Measurements from ENCODE around the gene KRTAP10-1. TPM values are rescaled to one million over a fixed set of nuclear protein-coding genes. Genes with fewer than 3 reads are reported as not detected.
A peak's percentile ranks its signal among the peaks of the same experiment; 100 is the strongest.
"Not testable (repeated sequence)": the region's sequence is repeated elsewhere in the genome, so short reads cannot be mapped to it uniquely, and the experiment has no call there.

The KRTAP10-1 gene
- total and polyA plus RNA-seq, 5 donors from 2014 or later = not detected

- not testable (repeated sequence) for DNase-seq; ATAC-seq (ENCODE audit: low read depth in 2 of 2); H3K27me3 ChIP-seq (ENCODE audit: control insufficient read depth, insufficient read depth, low read length); H3K4me1 ChIP-seq (ENCODE audit: control insufficient read depth, insufficient read depth, low read length, poor library complexity, severe bottlenecking); H3K4me3 ChIP-seq (ENCODE audit: low read depth, low read length); H3K36me3 ChIP-seq (ENCODE audit: control insufficient read depth, insufficient read depth, low read length); H3K36me3 Mint-ChIP-seq; H3K27ac ChIP-seq (ENCODE audit: insufficient read depth, low read length, poor library complexity, severe bottlenecking)
- Mint-ChIP-seq H3K9me3 (peaks cover 0 to 42% (median 10%) of the 10 kb centered on the region in 7 donors), H3K4me1 (peaks cover 9 to 14% (median 11%) of the 10 kb centered on the region in 4 donors), H3K27ac (peak within 1 kb of the TSS in 1 of 3 donors; percentile 58), H3K4me3 (peak within 1 kb of the TSS in 1 of 4 donors; percentile 65), H3K27me3 (peaks cover 26% of the 10 kb centered on the region)
- peaks cover 21 to 26% of the 10 kb centered on the region in 2 experiments for H3K9me3 ChIP-seq (ENCODE audit: control insufficient read depth in 2 of 2, low read length in 2 of 2)
Measured at GRCh38 chr21:44580231-44580821, 40.3 kb upstream of the KRTAP10-1 start, which contains the start of gene KRTAP10-5. Gene KRTAP10-5 (minus strand): TSS chr21:44580604. CDS start chr21:44580578, 26 bp downstream.

GRCh38 chr21:44579833-44580144, 39.8 kb upstream of the KRTAP10-1 start:
- Histone ChIP-seq H3K4me3 (ENCODE audit: low read depth, low read length) (no peak overlapping the region), H3K36me3 (ENCODE audit: control insufficient read depth, insufficient read depth, low read length) (no peaks in the 10 kb centered on the region), H3K27ac (ENCODE audit: insufficient read depth, low read length, poor library complexity, severe bottlenecking) (no peak overlapping the region), H3K9me3 (ENCODE audit: control insufficient read depth in 2 of 2, low read length in 2 of 2) (peaks cover 21 to 26% of the 10 kb centered on the region in 2 experiments), H3K4me1 (ENCODE audit: control insufficient read depth, insufficient read depth, low read length, poor library complexity, severe bottlenecking) (peaks cover 2% of the 10 kb centered on the region), H3K27me3 (ENCODE audit: control insufficient read depth, insufficient read depth, low read length) (no peaks in the 10 kb centered on the region)
- ATAC-seq (ENCODE audit: low read depth in 2 of 2) = no peak
- H3K27ac Mint-ChIP-seq = peak overlapping the region in 1 of 3 donors; percentile 58
- H3K9me3 Mint-ChIP-seq = peaks cover 0 to 41% (median 10%) of the 10 kb centered on the region in 7 donors
- DNase-seq = no peak
- H3K4me1 Mint-ChIP-seq = peaks cover 9 to 17% (median 11%) of the 10 kb centered on the region in 4 donors
- peaks cover 32% of the 10 kb centered on the region for H3K27me3 Mint-ChIP-seq
- H3K36me3 Mint-ChIP-seq = peaks cover 6% of the 10 kb centered on the region
- H3K4me3 Mint-ChIP-seq = peak overlapping the region in 1 of 4 donors; percentile 65

DNA sequence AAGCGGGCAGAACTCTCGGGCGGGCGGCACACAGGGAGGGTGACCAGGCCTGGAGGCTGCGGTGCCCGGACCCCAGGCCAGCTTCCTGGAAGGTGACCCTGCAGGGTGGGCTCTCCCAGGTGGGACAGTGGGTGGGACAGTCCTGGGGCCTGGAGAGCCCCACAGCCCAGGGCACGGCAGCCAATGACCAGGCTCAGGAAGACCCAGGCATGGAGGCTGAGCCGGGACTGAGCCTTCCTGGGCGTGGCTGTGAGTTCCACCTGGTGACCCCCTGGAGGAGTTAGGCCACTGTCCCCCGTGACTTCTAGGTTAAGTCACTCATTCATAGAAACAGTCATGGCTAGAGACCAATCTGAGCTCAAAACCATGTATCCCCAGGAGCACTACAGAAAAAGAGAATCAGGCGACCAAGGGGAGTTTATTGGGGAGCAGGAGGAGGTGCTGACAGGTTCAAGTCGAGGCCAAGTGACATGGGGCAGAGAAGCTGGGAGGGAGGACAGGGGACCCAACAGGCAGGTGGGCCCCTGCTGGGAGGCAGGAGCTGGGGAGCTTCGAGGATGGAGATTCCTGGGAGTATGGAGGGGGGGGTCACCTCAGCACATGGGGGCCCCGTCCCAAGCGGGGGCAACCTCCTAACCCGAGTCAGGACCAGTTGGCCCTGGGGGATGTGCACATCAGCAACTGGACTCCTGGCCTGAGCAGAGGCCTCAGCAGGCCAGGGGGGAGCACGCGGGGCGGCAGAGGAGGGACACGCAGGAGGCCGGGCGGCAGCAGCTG, 39.2 kb upstream of the KRTAP10-1 start:
- H3K36me3 Mint-ChIP-seq = peaks cover 6% of the 10 kb centered on the region
- DNase-seq (no peak), ATAC-seq (ENCODE audit: low read depth in 2 of 2) (no peak)
- no peaks in the 10 kb centered on the region for H3K36me3 ChIP-seq (ENCODE audit: control insufficient read depth, insufficient read depth, low read length)
- no peaks in the 10 kb centered on the region for H3K27me3 ChIP-seq (ENCODE audit: control insufficient read depth, insufficient read depth, low read length)
- no peak overlapping the region for H3K27ac Mint-ChIP-seq
- peaks cover 6 to 15% (median 8%) of the 10 kb centered on the region in 4 donors for H3K4me1 Mint-ChIP-seq
- peaks cover 21 to 26% of the 10 kb centered on the region in 2 experiments for H3K9me3 ChIP-seq (ENCODE audit: control insufficient read depth in 2 of 2, low read length in 2 of 2)
- H3K9me3 Mint-ChIP-seq = peaks cover 0 to 41% (median 10%) of the 10 kb centered on the region in 7 donors
- H3K27ac ChIP-seq (ENCODE audit: insufficient read depth, low read length, poor library complexity, severe bottlenecking) = no peak overlapping the region
- H3K4me3 Mint-ChIP-seq = no peak overlapping the region
- peaks cover 33% of the 10 kb centered on the region for H3K27me3 Mint-ChIP-seq
- peaks cover 5% of the 10 kb centered on the region for H3K4me1 ChIP-seq (ENCODE audit: control insufficient read depth, insufficient read depth, low read length, poor library complexity, severe bottlenecking)
- no peak overlapping the region for H3K4me3 ChIP-seq (ENCODE audit: low read depth, low read length)

DNA sequence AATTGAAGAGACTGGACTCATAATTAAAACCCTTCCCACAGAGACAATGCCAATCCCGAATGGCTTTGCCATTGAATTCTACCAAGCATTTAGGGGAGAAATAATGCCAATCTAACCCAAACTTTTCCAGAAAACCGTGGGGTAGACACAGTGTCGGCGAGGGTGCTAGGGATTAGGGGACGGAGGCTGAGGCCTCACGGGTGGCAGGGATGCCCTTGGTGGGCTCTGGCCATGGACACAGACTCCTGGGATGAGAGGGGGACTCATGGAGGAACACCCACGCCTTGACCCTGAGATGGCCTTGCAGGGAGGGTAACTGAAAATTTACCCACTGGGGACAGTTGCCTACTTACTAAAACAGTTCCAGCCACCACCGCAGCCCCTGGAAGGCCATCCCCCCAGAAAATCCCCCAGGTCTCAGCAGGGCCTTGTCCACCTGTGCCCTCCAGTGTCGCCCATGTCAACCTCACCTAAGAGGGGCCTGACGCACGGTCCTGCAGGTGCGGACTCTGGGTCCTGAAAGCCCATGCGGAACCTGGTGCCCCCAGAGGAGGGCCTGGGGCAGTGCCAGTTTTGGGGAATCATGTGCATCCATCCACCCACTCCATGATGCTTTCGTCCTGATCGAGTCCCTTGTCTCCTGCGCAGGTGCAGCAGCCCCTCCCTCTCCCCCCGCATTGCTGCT, 38.5 kb upstream of the KRTAP10-1 start:
- Mint-ChIP-seq H3K4me3 (no peak overlapping the region), H3K27ac (no peak overlapping the region), H3K4me1 (peaks cover 0 to 8% (median under 1%) of the 10 kb centered on the region in 4 donors), H3K36me3 (peaks cover 6% of the 10 kb centered on the region), H3K9me3 (peaks cover 0 to 41% (median 10%) of the 10 kb centered on the region in 7 donors), H3K27me3 (peaks cover 29% of the 10 kb centered on the region)
- Histone ChIP-seq H3K4me3 (ENCODE audit: low read depth, low read length) (no peak overlapping the region), H3K9me3 (ENCODE audit: control insufficient read depth in 2 of 2, low read length in 2 of 2) (peaks cover 21 to 26% of the 10 kb centered on the region in 2 experiments), H3K36me3 (ENCODE audit: control insufficient read depth, insufficient read depth, low read length) (no peaks in the 10 kb centered on the region), H3K4me1 (ENCODE audit: control insufficient read depth, insufficient read depth, low read length, poor library complexity, severe bottlenecking) (peaks cover 5% of the 10 kb centered on the region), H3K27me3 (ENCODE audit: control insufficient read depth, insufficient read depth, low read length) (no peaks in the 10 kb centered on the region), H3K27ac (ENCODE audit: insufficient read depth, low read length, poor library complexity, severe bottlenecking) (no peak overlapping the region)
- ATAC-seq (ENCODE audit: low read depth in 2 of 2) (no peak), DNase-seq (no peak)

DNA sequence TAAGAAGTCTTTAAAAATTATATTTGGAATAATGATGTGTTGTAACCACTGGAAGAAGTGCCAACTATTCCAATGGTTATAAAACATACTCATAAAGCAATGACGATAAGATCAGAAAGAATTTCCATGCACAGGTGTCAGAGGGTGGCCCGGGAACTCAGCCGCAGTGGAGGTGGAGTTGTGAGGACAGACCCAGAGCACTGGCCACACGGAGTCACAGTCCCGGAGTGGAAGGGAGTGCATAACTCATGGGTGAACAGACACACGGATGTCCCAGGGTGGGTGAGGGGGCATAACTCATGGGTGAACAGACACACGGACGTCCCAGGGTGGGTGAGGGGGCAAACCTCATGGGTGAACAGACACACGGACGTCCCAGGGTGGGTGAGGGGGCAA, 36.0 kb upstream of the KRTAP10-1 start:
- no peak overlapping the region for H3K27ac ChIP-seq (ENCODE audit: insufficient read depth, low read length, poor library complexity, severe bottlenecking)
- Mint-ChIP-seq H3K9me3 (peaks cover 0 to 31% (median 4%) of the 10 kb centered on the region in 7 donors), H3K27me3 (peaks cover 34% of the 10 kb centered on the region), H3K27ac (no peak overlapping the region), H3K4me1 (peaks cover 0 to 5% (median 0%) of the 10 kb centered on the region in 4 donors), H3K36me3 (peaks cover 6% of the 10 kb centered on the region), H3K4me3 (no peak overlapping the region)
- H3K27me3 ChIP-seq (ENCODE audit: control insufficient read depth, insufficient read depth, low read length) = no peaks in the 10 kb centered on the region
- H3K4me1 ChIP-seq (ENCODE audit: control insufficient read depth, insufficient read depth, low read length, poor library complexity, severe bottlenecking) = peaks cover 5% of the 10 kb centered on the region
- H3K9me3 ChIP-seq (ENCODE audit: control insufficient read depth in 2 of 2, low read length in 2 of 2) = peaks cover 13 to 14% of the 10 kb centered on the region in 2 experiments
- H3K4me3 ChIP-seq (ENCODE audit: low read depth, low read length) = no peak overlapping the region
- no peak for ATAC-seq (ENCODE audit: low read depth in 2 of 2)
- no peaks in the 10 kb centered on the region for H3K36me3 ChIP-seq (ENCODE audit: control insufficient read depth, insufficient read depth, low read length)
- DNase-seq = no peak

GRCh38 chr21:44575307-44576024, 35.5 kb upstream of the KRTAP10-1 start:
- no peak for ATAC-seq (ENCODE audit: low read depth in 2 of 2)
- no peak for DNase-seq
- Histone ChIP-seq H3K27ac (ENCODE audit: insufficient read depth, low read length, poor library complexity, severe bottlenecking) (no peak overlapping the region), H3K9me3 (ENCODE audit: control insufficient read depth in 2 of 2, low read length in 2 of 2) (peaks cover 11 to 12% of the 10 kb centered on the region in 2 experiments), H3K36me3 (ENCODE audit: control insufficient read depth, insufficient read depth, low read length) (no peaks in the 10 kb centered on the region), H3K4me1 (ENCODE audit: control insufficient read depth, insufficient read depth, low read length, poor library complexity, severe bottlenecking) (peaks cover 5% of the 10 kb centered on the region), H3K4me3 (ENCODE audit: low read depth, low read length) (no peak overlapping the region), H3K27me3 (ENCODE audit: control insufficient read depth, insufficient read depth, low read length) (no peaks in the 10 kb centered on the region)
- Mint-ChIP-seq H3K9me3 (peaks cover 0 to 27% (median 4%) of the 10 kb centered on the region in 7 donors), H3K27ac (no peak overlapping the region), H3K36me3 (peaks cover 6% of the 10 kb centered on the region), H3K27me3 (peaks cover 32% of the 10 kb centered on the region), H3K4me3 (no peak overlapping the region), H3K4me1 (peaks cover 0 to 5% (median 0%) of the 10 kb centered on the region in 4 donors)

All from CD4-positive, CD25-positive, alpha-beta regulatory T cell (primary cell).